ENCODE data around the gene CCDC6.

- TF ChIP-seq CTCF (IDR thresholded peaks at IDR 0.05; ENCODE audit: poor library complexity, severe bottlenecking): no peak
- no peak for TF ChIP-seq EZH2 (IDR thresholded peaks at IDR 0.05; ENCODE audit: borderline replicate concordance, insufficient read depth, low read length, poor library complexity, severe bottlenecking)
Observed at GRCh38 chr10:59741048-59741447, 165.3 kb downstream of the CCDC6 start.

All from neural cell (in vitro differentiated cells).